Fibroblast of lung (primary cell): ENCODE data around the gene HIRA.

ENCODE experiments used
- CTCF ChIP-seq, 2 donors: IDR thresholded peaks in 1 of 2; conservative IDR thresholded peaks in 1 of 2; 1 replicate in 1 of 2; 2 replicates in 1 of 2; pipeline ENCODE4 v1.5.1; 2011 to 2012; ENCODE audit warnings: low read length in 2 of 2, control low read depth in 1 of 2, inconsistent platforms in 1 of 2, low read depth in 1 of 2, mild to moderate bottlenecking in 1 of 2
- EZH2 ChIP-seq: IDR thresholded peaks from 2 replicates; pipeline ENCODE4 v1.5.1; 2012; ENCODE audit warnings: low read length, control low read depth, mild to moderate bottlenecking; ENCODE audit errors: missing control alignments

GRCh38 chr22:19460036-19460435 lies 28.5 kb upstream of the HIRA start:
- TF ChIP-seq CTCF (conservative IDR thresholded peaks at IDR 0.05 in 1 of 2, IDR thresholded peaks at IDR 0.05 in 1 of 2; ENCODE audit: low read depth in 1 of 2, low read length in 2 of 2) (no peak), EZH2 (no peak)
